ENCODE data around the gene MGLL.

Gene MGLL

DNA sequence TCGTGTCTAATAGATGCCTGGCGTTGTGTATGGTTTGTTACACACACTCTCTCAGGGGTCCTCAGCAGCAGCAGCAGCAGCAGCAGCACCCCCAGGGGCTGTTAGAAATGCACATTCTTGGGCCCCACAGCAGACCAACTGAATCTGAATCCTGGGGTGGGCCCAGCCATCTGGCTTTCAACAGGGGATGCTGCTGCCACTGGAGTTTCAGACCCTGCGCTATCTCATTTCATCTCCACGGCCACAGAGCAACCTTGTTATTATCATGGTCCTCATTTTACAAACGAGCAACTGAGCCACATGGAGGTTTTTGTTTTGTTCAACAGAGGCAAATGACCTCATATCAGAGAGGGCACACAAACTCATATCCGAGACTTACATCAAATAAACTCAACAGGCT is 47.7 kb downstream of the MGLL start:
- DNase-seq (ENCODE audit: low read depth): no peak

DNA sequence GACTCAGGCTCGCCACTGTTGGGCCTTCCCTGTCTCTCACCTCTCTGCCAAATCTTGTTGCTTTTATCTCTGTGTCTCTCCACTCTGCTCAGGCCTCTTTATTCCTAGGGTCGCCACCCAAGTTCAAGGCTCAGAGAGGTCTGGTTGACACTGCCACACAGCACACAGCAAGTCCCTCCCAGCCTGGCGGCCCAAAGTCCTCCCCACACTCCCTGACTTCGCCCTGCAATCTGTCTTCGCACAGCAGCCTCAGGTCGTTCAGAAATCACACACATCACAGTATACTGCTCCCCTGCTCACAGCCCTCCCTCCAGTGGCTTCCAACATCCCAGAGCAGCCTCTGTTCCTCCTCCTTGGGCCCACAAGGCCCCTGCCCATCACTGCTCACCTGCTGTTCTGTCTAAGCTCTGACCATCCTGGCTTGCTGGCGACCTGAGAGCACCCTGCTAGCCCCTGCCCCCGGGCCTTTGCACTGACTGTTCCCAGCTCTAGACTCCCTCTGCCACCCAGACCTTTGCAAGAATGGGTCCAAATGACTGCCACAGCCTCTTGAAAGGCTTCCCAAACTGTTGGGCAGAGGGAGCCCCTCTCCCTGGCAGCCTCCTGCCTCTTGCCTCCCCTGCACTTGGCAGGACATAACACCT is 48.4 kb downstream of the MGLL start:
- DNase-seq (ENCODE audit: low read depth): no peak

DNA sequence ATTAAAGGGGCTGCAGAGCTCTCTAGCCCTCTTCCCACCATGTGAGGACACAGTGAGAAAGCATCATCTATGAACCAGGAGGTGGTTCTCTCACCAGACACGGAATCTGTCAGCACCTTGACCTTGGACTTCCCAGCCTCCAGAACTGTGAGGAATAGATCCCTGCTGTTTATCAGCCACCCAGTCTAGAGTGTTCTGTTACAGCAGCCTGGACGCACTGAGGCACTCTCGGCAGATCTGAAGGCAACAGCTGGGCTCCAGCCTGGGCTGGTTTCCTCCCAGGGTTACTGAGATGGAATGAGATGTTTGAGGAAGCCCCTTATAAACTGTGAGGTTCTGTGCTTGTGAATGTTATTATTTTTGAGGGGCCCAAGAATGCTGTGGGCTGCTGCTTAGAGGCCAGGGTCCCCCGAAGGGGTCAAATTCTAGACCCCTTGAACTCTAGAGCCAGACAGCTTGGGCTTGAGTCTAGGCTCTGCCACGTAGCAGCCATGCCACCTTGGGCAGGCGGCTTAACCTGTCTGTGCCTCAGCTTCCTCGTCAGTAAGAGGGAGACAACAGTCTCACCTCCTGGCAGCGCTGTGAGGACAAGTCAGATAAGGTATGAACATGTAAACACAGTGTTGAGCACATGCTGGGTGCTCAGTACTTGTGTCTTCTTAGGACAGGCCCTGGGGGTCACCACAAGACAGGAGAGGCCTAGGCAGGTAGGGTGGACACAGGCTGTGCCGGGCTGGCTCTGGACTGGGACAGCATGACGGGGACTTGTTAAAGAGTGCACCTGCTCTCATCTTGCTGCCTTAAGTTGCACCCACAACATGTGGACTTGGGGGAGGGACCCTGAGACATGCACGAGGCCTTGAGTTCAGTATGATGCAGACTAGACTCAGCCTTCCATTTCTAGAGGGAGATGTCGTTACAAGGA is 49.2 kb downstream of the MGLL start:
- DNase-seq (ENCODE audit: low read depth): no peak

DNA sequence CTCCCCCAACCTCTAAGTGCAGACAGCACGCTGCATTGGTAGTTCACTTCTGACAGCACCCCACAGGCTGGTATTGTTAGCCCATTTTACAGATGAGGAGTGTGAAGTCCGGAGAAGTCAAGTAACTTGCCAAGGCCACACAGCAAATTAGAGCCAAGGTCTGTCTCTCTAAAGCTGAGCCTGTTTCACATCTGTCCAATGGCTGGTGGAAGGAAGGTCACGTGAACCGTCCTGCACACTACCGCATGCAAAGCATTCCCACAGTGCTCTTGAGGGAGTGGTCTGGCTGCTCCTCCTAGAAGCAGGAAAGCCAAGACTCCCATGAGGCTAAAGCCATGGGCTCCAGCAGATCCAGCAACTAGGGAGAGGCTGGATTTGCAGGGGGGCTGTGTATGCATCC is 50.0 kb downstream of the MGLL start:
- no peak for DNase-seq (ENCODE audit: low read depth)

DNA sequence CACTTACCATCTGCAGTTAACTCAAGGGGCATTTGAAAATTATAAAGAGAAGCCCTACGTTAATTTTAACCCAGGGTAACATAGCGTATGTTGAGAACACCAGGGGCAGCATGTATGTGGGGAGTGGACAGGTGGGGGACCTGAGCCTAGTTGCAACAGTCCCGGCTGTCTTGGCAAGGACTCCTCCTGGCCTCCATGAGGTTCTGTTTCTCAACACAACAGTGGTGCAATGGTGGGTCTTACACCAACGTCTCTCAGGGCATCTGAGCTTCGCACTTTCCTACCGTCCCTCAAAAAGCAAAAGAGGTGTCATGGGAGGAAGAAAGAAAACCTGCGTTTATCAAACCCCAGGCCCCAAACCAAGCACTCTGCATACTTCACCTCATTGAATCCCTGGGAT is 50.6 kb downstream of the MGLL start:
- no peak for DNase-seq (ENCODE audit: low read depth)

DNA sequence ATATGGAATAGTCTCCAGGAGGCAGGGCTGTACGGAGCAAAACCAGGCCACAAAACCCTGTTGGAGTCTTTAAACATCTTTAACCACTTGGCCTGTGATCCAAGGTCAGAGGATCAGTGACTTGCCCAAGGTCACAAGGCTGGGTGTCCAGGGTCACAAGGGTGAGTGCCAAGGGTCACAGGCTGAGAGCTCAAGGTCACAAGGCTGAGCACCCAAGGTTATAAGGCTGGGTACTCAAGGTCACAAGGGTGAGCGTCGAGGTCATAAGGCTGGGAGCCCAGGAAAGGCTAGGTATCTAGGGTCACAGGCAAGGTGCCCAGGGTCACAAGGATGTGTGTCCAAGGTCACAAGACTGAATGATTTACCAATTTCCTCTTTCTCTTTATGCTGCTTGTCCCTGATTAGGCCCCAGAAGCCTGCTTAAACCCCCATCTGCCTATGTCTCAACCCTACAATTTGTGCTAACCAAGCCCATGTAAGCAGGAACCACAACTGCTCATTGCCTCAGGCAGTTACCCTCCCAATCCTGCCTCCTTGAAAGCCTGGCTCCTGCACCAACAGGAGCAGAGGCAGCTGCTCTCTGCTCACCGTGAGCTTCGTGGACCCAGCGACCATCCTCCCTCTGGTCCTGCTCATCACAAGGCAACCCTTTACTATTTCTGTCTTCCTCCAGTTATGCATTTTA is 51.5 kb downstream of the MGLL start:
- no peak for DNase-seq (ENCODE audit: low read depth)

DNA sequence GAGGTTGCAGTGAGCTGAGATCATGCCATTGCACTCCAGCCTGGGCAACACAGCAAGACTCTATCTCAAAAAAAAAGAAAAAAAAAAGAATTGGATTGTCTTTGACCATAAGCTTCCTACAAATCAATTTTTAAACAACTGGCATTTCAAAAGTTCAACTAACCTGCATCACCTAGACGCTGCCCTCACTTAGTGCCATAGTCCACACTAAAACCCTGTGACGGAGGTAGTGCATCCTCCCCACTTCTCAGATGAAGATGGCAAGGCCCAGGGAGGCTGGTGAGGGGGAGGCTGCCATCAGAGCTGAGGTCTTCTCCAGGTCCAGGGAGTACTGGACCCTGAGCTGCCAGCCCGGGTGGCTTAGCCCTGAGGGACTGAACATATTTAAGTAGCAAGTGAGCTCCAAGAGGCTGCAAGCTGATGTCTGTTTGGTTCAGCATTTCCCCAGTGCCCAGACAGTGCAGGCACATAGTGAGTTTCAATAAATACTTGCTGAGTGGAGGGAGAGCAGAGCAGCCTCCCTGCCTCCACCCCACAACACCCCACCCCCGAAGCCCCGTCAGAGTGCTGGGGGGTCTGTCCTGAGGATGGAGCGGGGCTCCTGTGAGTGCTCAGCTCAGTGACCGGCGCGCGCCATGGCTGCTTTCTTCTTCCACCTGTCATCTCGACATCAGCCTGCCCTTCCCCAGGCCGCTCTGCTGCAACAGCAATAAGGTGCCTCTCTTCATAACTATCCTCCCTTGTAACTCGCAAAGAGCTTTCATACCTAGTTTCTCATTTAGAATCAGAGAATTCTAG is 52.8 kb downstream of the MGLL start:
- no peak for DNase-seq (ENCODE audit: low read depth)

DNA sequence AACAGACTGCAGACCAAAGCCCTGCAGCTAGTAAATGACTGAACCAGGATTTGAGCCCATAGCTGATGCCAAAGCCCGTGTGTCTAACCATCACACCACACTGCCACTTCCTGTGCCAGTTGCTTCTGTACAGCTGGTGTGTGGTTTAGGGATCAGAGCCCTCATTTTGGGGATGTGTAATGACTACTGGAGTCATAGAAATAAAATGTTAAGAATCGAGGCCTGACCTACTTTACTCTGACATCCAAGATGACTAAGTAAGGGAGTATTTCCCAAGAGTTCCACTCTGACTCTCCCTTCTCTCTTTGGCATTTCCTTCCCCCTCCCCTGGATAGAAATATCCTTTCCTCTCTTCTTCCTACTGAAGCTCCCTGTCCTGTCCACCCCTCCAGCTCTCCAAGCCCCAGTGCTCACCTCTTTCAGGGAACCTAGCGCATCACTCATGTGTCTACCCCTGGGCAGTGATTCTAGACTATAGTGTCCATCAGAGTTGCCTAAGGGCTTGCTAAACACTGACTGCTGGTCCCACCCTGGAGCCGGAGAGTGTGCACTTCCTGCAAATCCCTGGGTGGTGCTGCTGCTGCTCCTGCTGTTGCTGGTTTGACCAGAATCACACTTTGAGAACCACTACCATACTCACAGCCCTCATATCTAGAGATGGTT is 53.8 kb downstream of the MGLL start:
- no peak for DNase-seq (ENCODE audit: low read depth)

DNA sequence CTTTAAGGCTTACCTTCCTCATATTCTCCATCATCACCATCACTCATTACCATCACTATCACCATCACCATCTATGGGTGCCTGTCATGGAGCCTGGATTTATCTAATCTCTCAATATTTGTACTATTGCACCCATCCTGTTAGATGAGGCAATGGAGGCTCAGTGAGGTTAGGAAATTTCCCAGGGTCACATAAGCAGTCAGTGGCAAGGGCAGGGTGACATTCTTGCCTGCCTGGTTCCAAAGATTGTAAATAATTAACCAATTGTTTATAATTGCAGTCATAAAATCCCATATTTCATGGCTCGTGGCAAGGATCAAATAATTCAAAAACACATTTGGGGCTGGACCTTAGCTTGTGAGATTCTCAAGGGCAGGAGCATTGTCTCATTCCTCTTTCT is 55.2 kb downstream of the MGLL start:
- DNase-seq (ENCODE audit: low read depth): no peak

DNA sequence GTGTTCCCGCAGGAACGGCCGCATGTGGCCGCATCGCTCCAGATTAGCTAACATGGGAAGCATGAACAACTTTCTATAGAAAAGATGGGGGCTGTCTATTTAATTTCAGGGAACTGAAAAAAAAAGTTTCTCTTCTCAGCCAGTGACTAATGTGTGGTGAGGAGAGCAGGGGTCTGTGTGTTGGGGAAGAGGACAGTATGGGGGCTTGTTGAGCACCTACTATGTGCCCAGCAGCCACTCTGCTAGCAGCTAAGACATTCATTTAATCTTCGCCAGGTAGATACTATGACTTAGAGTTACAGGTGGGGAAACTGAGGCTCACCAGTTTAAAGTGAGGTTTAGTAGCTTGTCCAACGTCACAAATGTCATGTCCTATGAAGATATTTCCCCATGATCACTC is 56.6 kb downstream of the MGLL start:
- no peak for DNase-seq (ENCODE audit: low read depth)

DNA sequence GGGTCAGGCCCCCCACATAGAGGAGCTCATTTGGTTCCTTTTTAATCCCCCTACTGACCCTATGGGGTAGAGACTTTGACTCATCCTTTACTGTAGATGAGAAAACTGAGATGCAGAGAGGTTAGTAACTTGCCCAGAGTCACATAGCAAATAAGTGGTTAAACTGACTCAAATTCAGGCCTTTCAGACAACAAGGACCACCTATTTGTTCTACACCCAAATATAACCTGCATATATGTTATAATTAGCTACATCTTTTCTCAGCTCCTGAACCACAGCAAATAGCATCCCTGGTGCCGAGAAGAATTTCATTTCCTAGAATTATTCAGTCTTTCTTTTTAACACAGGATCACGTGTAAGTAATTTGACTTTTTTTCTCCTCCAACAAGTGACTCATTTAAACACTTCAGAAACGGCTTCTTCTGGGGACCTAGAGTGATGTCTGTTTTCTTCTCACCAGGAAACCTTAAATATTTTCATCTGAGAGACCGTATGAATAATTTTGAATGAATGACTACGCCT is 57.4 kb downstream of the MGLL start:
- DNase-seq (ENCODE audit: low read depth): no peak

DNA sequence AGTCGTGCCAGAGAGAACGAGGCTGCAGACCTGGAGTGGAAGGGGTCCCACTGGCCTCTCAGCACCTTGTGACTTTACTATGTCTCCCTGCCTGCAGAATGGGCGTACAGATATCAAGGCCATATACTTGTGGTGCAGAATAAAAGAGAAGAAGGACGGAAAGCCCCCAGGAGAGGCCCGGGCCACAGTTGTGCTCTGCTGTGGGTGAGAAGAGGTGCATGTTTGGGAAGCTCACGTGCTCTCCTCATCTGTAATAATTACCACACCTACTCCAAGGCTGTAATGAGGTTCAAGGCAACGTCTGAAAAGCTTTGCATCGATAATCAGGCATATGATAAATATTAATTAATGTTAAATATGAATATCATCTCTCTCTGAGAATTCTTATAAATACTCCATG is 58.0 kb downstream of the MGLL start:
- DNase-seq (ENCODE audit: low read depth): no peak

DNA sequence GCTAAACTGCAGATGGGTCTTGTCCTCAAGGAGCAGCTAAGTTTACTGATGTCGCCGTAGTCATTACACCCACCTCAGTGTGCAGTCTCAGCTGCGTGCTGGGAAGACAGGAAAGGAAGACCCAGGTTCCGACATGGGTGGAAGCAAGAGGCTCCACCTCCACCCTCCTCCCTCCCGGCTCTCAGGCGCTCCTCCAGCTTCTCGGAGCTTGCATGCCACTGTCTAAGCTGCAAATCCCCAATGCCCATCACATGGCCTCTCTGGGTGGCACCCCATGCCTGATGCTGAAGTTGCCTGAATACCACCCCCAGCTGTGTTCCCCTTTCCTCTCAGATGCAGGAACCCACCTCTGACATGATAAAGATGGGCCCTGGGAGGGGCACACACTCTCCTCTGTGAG is 58.5 kb downstream of the MGLL start:
- DNase-seq (ENCODE audit: low read depth): no peak

DNA sequence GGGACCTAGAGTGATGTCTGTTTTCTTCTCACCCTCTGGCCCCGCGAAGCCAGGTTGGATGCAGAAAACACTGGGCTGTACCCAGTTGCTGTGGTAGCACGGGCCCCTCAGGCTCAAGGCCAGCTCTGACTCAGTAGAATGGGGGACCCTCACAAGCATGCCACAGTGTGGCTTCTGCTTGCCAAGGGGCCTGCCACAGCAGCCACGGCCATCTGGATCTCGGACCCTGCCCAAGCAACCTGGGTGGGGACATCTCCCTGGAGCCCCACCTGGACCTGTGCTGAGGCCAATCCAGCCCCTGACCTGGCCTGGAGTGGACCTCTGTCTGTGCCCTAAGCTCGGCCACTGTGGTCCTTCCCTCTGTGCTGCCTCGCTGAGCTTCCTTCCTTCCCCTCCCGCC is 59.0 kb downstream of the MGLL start:
- DNase-seq (ENCODE audit: low read depth): no peak

DNA sequence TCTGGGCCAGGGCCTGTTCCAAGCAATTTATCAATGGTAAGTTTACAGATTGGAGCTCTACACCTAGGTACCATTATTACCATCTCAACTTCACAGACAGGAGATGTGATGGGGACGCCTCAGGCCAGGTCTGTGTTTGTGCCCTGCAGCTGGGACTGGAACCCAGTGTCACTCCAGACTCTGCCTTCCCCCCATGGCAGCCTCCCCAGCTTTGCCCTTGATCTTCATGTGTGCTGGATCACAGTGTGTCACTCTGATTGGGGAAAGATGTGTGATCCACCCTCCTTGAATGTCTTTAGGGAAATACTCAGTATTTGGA is 59.6 kb downstream of the MGLL start:
- DNase-seq (ENCODE audit: low read depth): no peak

DNA sequence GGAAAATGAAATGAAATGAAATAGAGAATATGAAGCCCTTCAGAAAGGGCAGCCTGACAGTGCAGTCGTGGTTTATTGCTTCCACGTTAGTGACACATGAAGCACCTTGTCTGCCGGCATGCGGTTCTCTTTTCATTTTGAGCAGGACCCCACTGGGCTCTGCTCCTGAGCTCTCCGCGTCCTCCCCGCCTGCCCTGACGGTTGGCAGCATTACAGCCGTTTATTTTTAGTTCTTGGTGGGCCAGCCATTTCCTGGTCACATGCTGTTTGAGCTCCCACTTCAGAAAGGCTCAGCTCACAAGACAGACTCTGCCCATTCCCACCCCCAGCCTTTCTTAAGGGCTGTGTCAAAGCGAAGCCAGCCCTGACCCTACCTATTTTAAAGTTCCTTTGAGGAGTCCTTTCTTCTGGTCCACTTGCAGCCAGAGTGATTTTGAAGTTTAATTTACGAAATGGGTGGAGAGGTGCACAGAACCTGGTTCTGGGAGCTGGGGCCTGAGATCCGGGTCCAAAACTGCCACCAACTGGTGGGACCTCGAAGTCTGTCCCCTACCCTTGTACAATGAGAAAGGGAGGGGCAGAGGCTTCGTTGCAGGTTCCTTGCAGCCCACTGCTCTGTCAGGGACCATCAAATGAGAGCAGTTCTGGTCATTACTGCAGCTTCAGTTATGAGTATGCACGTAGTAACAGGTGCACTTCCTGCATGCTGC is 60.1 kb downstream of the MGLL start:
- DNase-seq (ENCODE audit: low read depth): no peak

DNA sequence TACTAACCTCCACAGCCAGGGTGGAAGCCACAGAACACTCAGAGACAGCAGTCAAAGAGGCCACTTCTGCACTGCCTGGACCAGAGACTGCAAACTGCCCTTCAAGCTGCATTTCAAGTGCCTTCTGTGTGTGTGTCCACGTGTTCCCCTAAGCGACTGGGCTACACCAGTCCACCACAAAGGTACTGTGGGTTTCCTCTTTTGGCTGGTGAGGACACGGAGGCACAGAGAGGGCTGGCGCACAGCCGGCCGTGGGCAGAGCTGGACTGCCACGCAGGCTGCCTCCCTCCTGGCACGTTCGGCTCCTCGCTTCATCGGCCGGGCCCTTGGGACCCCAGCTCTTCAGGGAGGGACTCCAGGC is 60.9 kb downstream of the MGLL start:
- no peak for DNase-seq (ENCODE audit: low read depth)

DNA sequence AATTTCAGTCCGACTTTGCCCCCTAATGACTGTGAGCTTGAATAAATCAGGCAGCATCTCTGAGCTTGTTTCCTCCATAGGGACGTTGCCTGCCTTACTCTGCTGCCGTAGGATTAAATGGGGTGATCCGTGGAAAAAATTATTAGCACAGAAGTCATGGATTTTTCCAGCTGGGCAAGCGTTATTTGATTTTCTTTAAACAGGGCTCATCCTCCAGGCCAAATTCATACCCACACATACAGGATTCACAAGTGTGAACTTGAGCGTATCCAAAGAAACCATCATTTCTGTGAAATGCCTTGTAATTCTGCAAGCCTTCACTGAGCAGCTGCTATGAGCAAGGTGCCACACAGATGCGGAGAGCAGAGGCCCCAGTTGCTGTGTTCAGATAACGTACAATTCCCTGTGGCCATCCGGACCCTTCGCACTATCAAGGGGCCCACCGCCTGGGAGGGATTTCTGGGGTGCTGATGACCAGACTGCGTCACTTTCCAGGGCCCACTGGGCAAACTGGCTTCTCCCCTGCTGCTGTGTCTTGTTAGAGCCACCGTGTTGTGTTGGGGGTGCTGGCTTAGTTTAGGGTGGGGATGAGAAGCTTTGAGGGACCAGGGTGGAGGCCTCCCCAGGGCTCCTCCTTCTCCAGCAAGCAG is 61.4 kb downstream of the MGLL start:
- DNase-seq (ENCODE audit: low read depth): no peak

DNA sequence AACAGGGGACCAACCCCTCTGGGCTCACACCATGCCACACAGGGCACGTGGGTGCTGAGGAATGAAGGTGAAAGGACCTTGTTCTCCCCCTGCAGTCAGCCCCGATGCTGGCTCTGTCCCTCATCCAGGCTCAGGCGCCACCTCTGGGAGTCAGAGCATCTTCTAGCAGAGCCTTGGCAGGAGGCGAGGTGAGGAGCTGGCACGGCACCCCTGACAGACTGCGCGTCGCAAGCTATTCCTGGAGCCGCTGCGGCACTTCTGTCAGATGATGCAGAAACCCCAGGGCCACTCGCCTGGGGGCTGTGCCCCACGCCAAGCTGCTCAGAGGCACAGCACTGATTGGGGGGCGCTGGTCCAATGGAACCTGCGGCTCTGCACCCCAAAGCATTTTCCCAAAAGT is 62.0 kb downstream of the MGLL start:
- no peak for DNase-seq (ENCODE audit: low read depth)

DNA sequence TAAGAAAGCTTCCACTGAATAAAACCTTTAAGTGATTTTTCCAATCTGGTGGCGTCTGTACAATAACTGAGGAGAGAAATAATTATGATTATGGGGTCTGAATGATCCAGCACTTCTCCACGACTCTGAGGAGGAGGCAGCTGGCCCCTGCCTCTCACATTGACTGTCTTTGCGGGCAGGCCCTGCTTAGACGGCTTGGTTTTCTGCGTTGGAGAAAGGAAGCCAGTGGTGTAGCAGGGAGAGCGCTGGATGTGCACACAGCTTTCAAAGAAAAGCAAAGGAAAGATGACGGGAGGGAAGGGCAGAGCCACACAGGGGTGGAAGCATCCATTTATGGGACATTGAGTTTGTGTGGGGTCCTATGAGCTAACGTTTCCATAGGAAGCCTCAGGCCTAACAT is 62.5 kb downstream of the MGLL start:
- DNase-seq (ENCODE audit: low read depth): no peak

DNA sequence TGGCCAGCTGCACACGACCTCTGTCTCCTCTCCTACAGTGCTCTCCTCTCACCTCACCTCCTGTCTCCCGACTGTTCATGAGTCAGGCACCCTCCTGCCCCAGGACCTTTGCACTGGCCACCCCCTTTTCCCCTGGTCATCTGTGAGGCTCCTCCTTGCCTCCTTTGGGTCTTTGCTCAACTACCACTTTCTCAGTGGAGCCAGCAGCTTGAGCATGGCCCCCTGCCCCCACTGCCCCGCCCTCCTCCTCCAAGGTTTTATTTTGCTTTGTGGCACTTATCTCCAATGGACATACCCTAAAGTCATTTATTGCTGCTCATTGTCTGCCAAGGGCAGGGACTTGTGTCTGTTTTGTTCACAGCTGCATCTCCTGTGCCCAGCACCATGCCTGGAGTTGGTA is 64.3 kb downstream of the MGLL start:
- DNase-seq (ENCODE audit: low read depth): no peak
